BLaER1 treated with 17β-estradiol and CSF1 and Interleukin-3, amounts not matched to agents 10 nM and 100 nM (cell line): ENCODE measurements around the gene DLEC1.

ENCODE experiments used
- H3K27ac ChIP-seq, 11 experiments: shearing (Covaris generic); formaldehyde crosslinking; 2 replicates each; pipeline ENCODE4 v1.8.1; 2022
- H3K27me3 ChIP-seq, 11 experiments: shearing (Covaris generic); formaldehyde crosslinking; 2 replicates each; pipeline ENCODE4 v1.8.1; 2022
- H3K36me3 ChIP-seq, 11 experiments: shearing (Covaris generic); formaldehyde crosslinking; 2 replicates each; pipeline ENCODE4 v1.8.1; 2022
- H3K4me1 ChIP-seq, 10 experiments: shearing (Covaris generic); formaldehyde crosslinking; 2 replicates each; pipeline ENCODE4 v1.8.1; 2022
- H3K4me2 ChIP-seq, 11 experiments: shearing (Covaris generic); formaldehyde crosslinking; 2 replicates each; pipeline ENCODE4 v1.8.1; 2022
- H3K4me3 ChIP-seq, 10 experiments: shearing (Covaris generic); formaldehyde crosslinking; 2 replicates each; pipeline ENCODE4 v1.8.1; 2022
- H3K9ac ChIP-seq, 11 experiments: shearing (Covaris generic); formaldehyde crosslinking; 2 replicates each; pipeline ENCODE4 v1.8.1; 2022
- H3K9me3 ChIP-seq, 11 experiments: shearing (Covaris generic); formaldehyde crosslinking; replicated peaks in 1 of 11; 2 replicates each; pipeline ENCODE4 v1.8.1; 2022
- H4K20me1 ChIP-seq, 11 experiments: shearing (Covaris generic); formaldehyde crosslinking; 2 replicates each; pipeline ENCODE4 v1.8.1; 2022
- Cebpa-rat ChIP-seq, 11 experiments: shearing (Covaris generic); IDR thresholded peaks; 2 replicates each; pipeline ENCODE4 v1.8.1; 2022

The DLEC1 gene

DNA sequence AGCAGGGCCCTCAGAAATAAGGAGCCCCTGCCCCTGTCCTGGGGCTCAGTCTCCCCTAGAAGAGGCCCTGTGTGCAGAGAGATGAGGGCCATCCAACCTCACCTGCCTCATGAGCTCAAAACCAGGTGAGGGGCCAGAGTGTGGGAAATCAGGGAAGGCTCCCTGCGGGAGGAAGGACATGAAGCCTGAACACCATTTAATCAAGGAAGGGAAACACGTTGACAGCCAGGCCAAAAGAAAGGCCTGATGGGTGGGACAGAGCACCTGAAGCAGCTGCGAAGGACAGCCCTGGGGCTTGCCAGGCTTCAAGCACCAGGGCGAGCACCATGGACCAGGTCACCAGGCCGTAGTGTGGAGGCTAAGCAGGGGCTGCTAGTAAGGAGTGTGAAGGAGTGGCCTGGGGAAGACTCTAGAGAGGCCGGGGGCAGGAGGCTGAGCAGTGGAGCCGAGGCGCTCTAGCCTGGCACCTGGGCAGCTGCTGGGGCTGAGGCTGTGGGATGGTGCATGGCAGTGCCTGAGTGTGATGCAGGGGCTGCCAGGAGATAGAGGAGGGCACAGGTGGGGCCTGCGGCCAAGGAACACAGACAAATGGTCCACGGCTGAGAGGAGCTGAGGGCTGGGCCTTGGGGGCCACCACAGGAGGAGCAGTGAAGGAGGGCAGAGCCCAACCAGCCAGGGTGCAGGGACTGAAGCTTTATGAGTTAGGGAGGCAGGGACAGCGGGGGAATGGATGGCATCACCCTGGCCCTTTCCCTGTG lies 81.9 kb downstream of the DLEC1 start:
- Histone ChIP-seq H3K27me3 (peaks cover 0 to 3% (median 0%) of the 10 kb centered on the region in 11 experiments; a peak in 1 of 22 replicates), H3K27ac (no peak overlapping the region), H3K4me2 (no peak overlapping the region), H3K9me3 (no peaks in the 10 kb centered on the region), H4K20me1 (peaks cover 28 to 100% (median 68%) of the 10 kb centered on the region in 11 experiments; a peak in 21 of 22 replicates), H3K4me3 (no peak overlapping the region), H3K9ac (no peak overlapping the region), H3K36me3 (peaks cover 61 to 82% (median 71%) of the 10 kb centered on the region in 11 experiments), H3K4me1 (peaks cover 11 to 19% (median 13%) of the 10 kb centered on the region in 10 experiments)
- no peak for TF ChIP-seq Cebpa-rat (IDR thresholded peaks at IDR 0.05)

DNA sequence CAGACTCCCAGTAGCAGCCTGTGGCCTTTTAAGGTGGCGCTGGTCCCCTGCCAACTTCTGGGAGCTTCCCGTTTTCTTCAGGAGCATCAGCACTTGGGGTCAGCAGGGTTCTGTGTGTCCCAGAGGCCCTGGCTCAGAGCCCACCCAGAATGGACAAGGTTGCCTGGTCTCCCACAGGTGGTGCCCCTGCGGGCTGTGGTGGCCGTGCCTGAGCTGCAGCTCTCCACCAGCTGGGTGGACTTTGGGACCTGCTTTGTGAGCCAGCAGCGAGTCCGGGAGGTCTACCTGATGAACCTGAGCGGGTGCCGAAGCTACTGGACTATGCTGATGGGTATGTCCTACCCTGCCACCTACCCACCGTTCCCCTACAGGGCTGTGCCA lies 82.4 kb downstream of the DLEC1 start:
- Histone ChIP-seq H3K27me3 (no peaks in the 10 kb centered on the region), H3K36me3 (peaks cover 67 to 88% (median 77%) of the 10 kb centered on the region in 11 experiments), H3K4me2 (no peak overlapping the region), H3K4me1 (peaks cover 6 to 13% (median 7%) of the 10 kb centered on the region in 10 experiments; a peak in 19 of 20 replicates), H3K27ac (no peak overlapping the region), H3K4me3 (no peak overlapping the region), H4K20me1 (peaks cover 27 to 100% (median 70%) of the 10 kb centered on the region in 11 experiments; a peak in 20 of 22 replicates), H3K9me3 (no peaks in the 10 kb centered on the region), H3K9ac (no peak overlapping the region)
- no peak for TF ChIP-seq Cebpa-rat (IDR thresholded peaks at IDR 0.05)

DNA sequence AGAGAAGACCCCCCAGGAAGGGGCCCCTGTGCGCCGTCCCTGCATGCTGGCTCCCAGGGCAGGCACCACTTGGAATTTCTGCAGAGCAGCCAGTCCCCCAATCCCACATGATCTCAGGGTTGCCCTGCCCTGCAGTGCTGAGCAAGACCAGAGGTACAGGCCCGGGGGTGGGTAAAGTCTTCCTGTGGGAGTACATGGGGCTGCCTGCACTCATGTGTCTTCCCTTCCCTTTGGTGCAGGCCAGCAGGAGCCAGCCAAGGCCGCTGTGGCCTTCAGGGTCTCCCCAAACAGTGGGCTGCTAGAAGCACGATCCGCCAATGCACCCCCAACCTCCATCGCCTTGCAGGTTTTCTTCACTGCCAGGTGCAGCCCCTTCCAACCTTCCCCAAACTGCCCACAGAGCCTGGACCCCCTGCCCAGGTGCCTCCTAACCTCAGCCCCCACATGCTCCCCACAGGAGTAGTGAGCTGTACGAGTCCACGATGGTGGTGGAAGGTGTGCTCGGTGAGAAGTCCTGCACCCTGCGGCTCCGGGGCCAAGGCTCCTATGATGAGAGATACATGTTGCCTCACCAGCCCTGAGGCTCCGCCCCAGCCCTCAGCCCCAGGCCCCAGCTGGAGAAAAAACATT lies 82.9 kb downstream of the DLEC1 start:
- Histone ChIP-seq H3K9me3 (no peaks in the 10 kb centered on the region), H3K4me2 (no peak overlapping the region), H3K36me3 (peaks cover 72 to 93% (median 82%) of the 10 kb centered on the region in 11 experiments), H3K9ac (no peak overlapping the region), H3K4me3 (no peak overlapping the region), H4K20me1 (peaks cover 25 to 100% (median 70%) of the 10 kb centered on the region in 11 experiments; a peak in 20 of 22 replicates), H3K4me1 (peaks cover under 1 to 8% (median 3%) of the 10 kb centered on the region in 10 experiments; a peak in 14 of 20 replicates), H3K27me3 (no peaks in the 10 kb centered on the region), H3K27ac (no peak overlapping the region)
- TF ChIP-seq Cebpa-rat (IDR thresholded peaks at IDR 0.05), result no peak

DNA sequence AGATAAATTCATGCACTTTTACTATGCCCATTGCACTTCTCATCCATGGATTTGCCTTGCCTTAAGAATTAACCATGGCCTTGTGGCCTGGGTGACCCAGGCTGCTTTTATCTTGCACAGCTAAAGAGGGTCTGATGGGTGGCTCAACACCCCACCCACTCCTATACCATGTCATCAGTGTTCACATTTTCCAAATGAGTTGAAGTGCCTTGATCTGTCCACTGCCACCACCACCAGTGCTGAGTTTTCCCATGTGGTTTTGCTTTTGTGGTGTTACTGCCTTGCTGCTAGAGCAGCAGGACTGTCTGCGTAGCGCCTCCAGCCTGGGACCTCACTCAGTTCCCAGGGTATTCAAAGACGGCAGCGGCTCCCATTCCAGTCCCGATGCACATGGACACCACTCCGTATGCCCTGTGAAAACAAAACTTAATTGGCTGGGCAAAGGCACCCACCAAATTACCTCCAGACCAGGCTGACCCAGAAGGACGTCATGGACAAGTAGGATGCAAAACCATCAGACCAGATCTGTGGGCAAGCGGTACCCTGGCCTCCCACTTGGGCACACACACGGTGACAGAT lies 83.8 kb downstream of the DLEC1 start:
- H3K36me3 ChIP-seq, result peaks cover 80 to 96% (median 90%) of the 10 kb centered on the region in 11 experiments
- no peak overlapping the region for H3K9ac ChIP-seq
- H3K4me3 ChIP-seq, result no peak overlapping the region
- no peaks in the 10 kb centered on the region for H3K9me3 ChIP-seq
- H3K27ac ChIP-seq, result no peak overlapping the region
- TF ChIP-seq Cebpa-rat (IDR thresholded peaks at IDR 0.05), result no peak
- no peak overlapping the region for H3K4me2 ChIP-seq
- H3K4me1 ChIP-seq, result peaks cover 0 to 14% (median 0%) of the 10 kb centered on the region in 10 experiments; a peak in 8 of 20 replicates
- peaks cover 22 to 100% (median 70%) of the 10 kb centered on the region in 11 experiments; a peak in 19 of 22 replicates for H4K20me1 ChIP-seq
- no peaks in the 10 kb centered on the region for H3K27me3 ChIP-seq

DNA sequence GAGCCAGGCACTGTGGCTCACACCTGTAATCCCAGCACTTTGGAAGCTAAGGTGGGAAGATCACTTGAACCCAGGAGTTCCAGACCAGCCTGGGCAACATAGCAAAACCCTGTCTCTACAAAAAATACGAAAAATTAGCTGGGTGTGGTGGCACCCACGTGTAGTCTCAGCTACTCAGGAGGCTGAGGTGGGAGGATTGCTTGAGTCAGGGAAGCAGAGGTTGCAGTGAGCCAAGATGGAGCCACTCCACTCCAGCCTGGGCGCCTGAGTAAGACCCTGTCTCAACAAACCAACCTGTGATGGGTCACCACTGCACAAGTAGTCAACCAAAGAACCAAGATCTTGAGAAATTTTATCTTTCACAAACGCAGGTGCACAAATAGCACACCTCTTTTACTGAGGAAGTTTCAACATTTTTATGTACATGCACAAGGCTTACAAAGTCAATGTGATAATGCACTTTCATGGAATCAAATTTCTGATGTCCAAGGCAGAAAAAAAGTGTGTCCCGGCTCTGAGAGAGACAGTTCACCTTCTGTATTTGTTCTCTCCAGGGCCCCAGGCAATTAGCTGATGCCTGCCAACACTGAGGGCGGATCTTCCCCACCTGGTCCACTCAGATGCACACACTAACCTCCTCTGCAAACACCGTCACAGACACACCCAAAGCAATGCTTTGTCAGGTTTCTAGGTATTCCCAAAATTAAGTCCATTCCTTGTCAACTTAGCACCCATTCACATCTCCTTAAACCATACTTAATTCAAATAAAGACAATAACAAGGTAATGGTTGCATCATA lies 85.5 kb downstream of the DLEC1 start:
- H3K27me3 ChIP-seq, result no peaks in the 10 kb centered on the region

DNA sequence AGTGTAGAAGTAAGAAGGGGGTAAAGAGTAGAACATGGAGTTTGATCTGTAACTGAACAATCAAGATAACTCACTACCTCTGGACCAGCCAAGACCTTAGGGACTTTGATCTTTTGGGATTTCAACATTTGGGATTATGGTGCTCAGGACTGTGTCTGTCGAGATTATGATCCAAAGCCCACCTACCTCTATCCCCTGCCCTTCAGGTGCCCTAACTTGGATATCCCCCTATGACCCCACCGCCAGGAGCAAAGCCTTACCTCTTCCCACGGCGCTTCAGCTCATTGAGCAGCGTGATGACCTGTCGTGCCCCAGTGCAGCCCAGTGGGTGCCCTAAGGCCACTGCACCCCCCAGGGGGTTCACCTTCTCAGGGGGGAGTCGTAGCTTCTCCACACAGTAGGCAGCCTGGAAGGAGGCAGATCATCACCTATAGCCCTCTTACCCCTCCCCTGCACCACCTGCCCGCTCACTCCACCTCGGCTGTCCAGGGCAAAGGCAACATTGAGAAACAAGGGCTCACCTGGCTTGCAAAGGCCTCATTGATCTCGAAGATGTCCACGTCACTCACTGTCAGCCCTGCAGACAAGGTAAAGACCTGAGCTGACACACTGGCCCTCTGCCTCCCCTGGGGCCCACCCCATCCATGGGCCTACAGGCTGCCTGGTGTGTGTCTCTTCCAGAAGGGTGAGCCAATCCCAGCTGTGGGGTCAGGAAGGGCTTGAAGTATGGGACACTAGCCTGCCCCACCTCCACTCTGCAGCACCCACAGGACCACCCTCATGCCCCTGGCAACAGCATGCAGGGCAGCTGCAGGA lies 86.5 kb downstream of the DLEC1 start:
- H3K4me1 ChIP-seq, result peaks cover 6 to 40% (median 11%) of the 10 kb centered on the region in 10 experiments
- no peaks in the 10 kb centered on the region for H3K27me3 ChIP-seq
- H3K27ac ChIP-seq, result no peak overlapping the region
- no peak overlapping the region for H3K9ac ChIP-seq
- peaks cover 99 to 100% (median 100%) of the 10 kb centered on the region in 11 experiments for H3K36me3 ChIP-seq
- no peak overlapping the region for H3K4me3 ChIP-seq
- H3K4me2 ChIP-seq, result no peak overlapping the region
- TF ChIP-seq Cebpa-rat (IDR thresholded peaks at IDR 0.05), result no peak
- H4K20me1 ChIP-seq, result peaks cover 34 to 100% (median 80%) of the 10 kb centered on the region in 11 experiments; a peak in 19 of 22 replicates
- H3K9me3 ChIP-seq, result no peaks in the 10 kb centered on the region

More for the DNA sequence above, 85.5 kb downstream of the DLEC1 start:
- Histone ChIP-seq H3K4me2 (no peak overlapping the region), H3K27ac (no peak overlapping the region), H3K4me3 (no peak overlapping the region), H3K36me3 (peaks cover 98 to 100% (median 99%) of the 10 kb centered on the region in 11 experiments), H3K9me3 (no peaks in the 10 kb centered on the region), H3K9ac (no peak overlapping the region), H3K4me1 (peaks cover 0 to 31% (median 1%) of the 10 kb centered on the region in 10 experiments; a peak in 10 of 20 replicates), H4K20me1 (peaks cover 26 to 100% (median 75%) of the 10 kb centered on the region in 11 experiments; a peak in 19 of 22 replicates)
- TF ChIP-seq Cebpa-rat (IDR thresholded peaks at IDR 0.05), result no peak

DNA sequence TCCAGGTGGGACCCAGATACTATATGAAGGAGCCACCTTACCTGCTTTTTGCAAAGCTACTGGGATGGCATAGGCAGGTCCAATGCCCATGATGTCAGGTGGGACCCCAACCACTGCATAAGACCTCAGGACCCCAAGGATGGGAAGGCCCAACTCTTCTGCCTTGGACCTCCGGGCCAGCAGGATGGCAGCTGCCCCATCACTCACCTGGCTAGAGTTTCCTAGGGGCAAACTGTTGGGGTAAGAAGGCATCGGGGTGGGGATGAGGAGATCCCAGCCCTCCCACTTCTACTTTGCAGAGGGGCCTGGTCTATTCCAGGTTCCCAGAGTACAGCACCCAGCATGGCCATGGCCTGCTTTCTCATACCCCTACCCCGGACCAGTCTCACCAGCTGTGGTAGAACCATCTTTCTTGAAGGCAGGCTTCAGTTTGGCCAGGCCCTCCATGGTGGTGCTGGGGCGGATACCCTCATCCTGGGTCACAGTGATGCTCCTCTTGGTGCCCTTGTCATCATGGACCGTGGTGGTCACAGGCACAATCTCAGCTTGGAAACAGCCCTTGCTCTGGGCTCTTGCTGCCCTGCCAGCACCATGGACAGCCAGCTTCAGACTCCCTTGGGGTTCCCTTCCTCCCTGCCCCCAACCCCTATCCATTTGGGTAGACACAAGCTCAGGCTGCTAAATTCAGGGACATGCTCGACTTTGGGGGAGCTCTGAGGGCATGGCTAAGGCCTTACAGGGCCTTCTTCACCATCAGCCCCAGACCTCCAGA lies 87.3 kb downstream of the DLEC1 start:
- H3K27ac ChIP-seq, result no peak overlapping the region
- H3K27me3 ChIP-seq, result no peaks in the 10 kb centered on the region
- H3K4me1 ChIP-seq, result peaks cover 13 to 48% (median 19%) of the 10 kb centered on the region in 10 experiments
- H3K36me3 ChIP-seq, result peaks cover 99 to 100% (median 100%) of the 10 kb centered on the region in 11 experiments
- no peaks in the 10 kb centered on the region for H3K9me3 ChIP-seq
- no peak for TF ChIP-seq Cebpa-rat (IDR thresholded peaks at IDR 0.05)
- H4K20me1 ChIP-seq, result peaks cover 36 to 100% (median 88%) of the 10 kb centered on the region in 11 experiments; a peak in 19 of 22 replicates
- H3K4me2 ChIP-seq, result no peak overlapping the region
- H3K9ac ChIP-seq, result no peak overlapping the region
- H3K4me3 ChIP-seq, result no peak overlapping the region
